HG03565 (cell line): ENCODE results near the gene CDH4.

ENCODE experiments used
- ATAC-seq: cut with Tn5 transposase; IDR thresholded peaks from one replicate; pipeline ENCODE4 v1.9.1; 2021; ENCODE audit warnings: mild to moderate bottlenecking, moderate library complexity; ENCODE audit not compliant: unreplicated experiment

CDH4 gene

GRCh38 chr20:61280217-61280980, 28.3 kb downstream of the CDH4 start:
- no peak for ATAC-seq

- no peak for ATAC-seq
These were observed 29.3 kb downstream of the CDH4 start for GRCh38 chr20:61281286-61281795.

- ATAC-seq = no peak
These were observed 32.7 kb downstream of the CDH4 start for GRCh38 chr20:61284752-61285151.

GRCh38 chr20:61285152-61285645, 33.1 kb downstream of the CDH4 start:
- no peak for ATAC-seq

GRCh38 chr20:61285691-61286090, 33.6 kb downstream of the CDH4 start:
- ATAC-seq = no peak

- no peak for ATAC-seq
These were observed 35.7 kb downstream of the CDH4 start for GRCh38 chr20:61287583-61288275.

- ATAC-seq = no peak
These were observed 36.3 kb downstream of the CDH4 start for GRCh38 chr20:61288331-61288784.

- no peak for ATAC-seq
These were observed 37.1 kb downstream of the CDH4 start for GRCh38 chr20:61289166-61289565.

- no peak for ATAC-seq
These were observed 38.7 kb downstream of the CDH4 start for GRCh38 chr20:61290721-61291120.

GRCh38 chr20:61291166-61291829, 39.2 kb downstream of the CDH4 start:
- ATAC-seq = no peak

- no peak for ATAC-seq
These were observed 40.3 kb downstream of the CDH4 start for GRCh38 chr20:61292391-61292790.

- no peak for ATAC-seq
These were observed 41.0 kb downstream of the CDH4 start for GRCh38 chr20:61292821-61293612.

- ATAC-seq = no peak
These were observed 41.9 kb downstream of the CDH4 start for GRCh38 chr20:61293951-61294350.

GRCh38 chr20:61295249-61295648, 43.2 kb downstream of the CDH4 start:
- ATAC-seq = no peak

- ATAC-seq = no peak
These were observed 43.9 kb downstream of the CDH4 start for GRCh38 chr20:61295682-61296628.

GRCh38 chr20:61296629-61297019, 44.6 kb downstream of the CDH4 start:
- no peak for ATAC-seq

- ATAC-seq = no peak
These were observed 45.4 kb downstream of the CDH4 start for GRCh38 chr20:61297491-61297890.

- no peak for ATAC-seq
These were observed 45.9 kb downstream of the CDH4 start for GRCh38 chr20:61297986-61298385.

GRCh38 chr20:61298661-61299060, 46.6 kb downstream of the CDH4 start:
- ATAC-seq = no peak

- ATAC-seq = no peak
These were observed 47.0 kb downstream of the CDH4 start for GRCh38 chr20:61299104-61299503.
